ENCODE data around the gene TMEM108.

Gene TMEM108

GRCh38 chr3:133262333-133262732 is 224.1 kb downstream of the TMEM108 start:
- TF ChIP-seq CTCF (IDR thresholded peaks at IDR 0.05; ENCODE audit: extremely low read depth, insufficient read depth, missing control alignments), result no peak
- no peak for DNase-seq (ENCODE audit: low spot score)
- in situ Hi-C loops (cut with MboI; ENCODE audit: low pct_unique_long_range_greater_than_20kb, low sequenced_read_pairs, unreplicated experiment), result no loop called here

GRCh38 chr3:133264920-133265319 is 226.7 kb downstream of the TMEM108 start:
- no peak for DNase-seq (ENCODE audit: low spot score)
- no peak for TF ChIP-seq CTCF (IDR thresholded peaks at IDR 0.05; ENCODE audit: extremely low read depth, insufficient read depth, missing control alignments)
- in situ Hi-C loops (cut with MboI; ENCODE audit: low pct_unique_long_range_greater_than_20kb, low sequenced_read_pairs, unreplicated experiment), result no loop called here

GRCh38 chr3:133268726-133269134 is 230.5 kb downstream of the TMEM108 start:
- DNase-seq (ENCODE audit: low spot score), result no peak
- TF ChIP-seq CTCF (IDR thresholded peaks at IDR 0.05; ENCODE audit: extremely low read depth, insufficient read depth, missing control alignments), result no peak
- in situ Hi-C loops (cut with MboI; ENCODE audit: low pct_unique_long_range_greater_than_20kb, low sequenced_read_pairs, unreplicated experiment), result no loop called here

- TF ChIP-seq CTCF (IDR thresholded peaks at IDR 0.05; ENCODE audit: extremely low read depth, insufficient read depth, missing control alignments), result no peak
- no peak for DNase-seq (ENCODE audit: low spot score)
- in situ Hi-C loops (cut with MboI; ENCODE audit: low pct_unique_long_range_greater_than_20kb, low sequenced_read_pairs, unreplicated experiment), result no loop called here
These were observed 231.2 kb downstream of the TMEM108 start for GRCh38 chr3:133269393-133269792.

- in situ Hi-C loops (cut with MboI; ENCODE audit: low pct_unique_long_range_greater_than_20kb, low sequenced_read_pairs, unreplicated experiment), result no loop called here
- DNase-seq (ENCODE audit: low spot score), result no peak
- TF ChIP-seq CTCF (IDR thresholded peaks at IDR 0.05; ENCODE audit: extremely low read depth, insufficient read depth, missing control alignments), result no peak
These were observed 232.4 kb downstream of the TMEM108 start for GRCh38 chr3:133270631-133271030.

GRCh38 chr3:133271042-133271441 is 232.9 kb downstream of the TMEM108 start:
- in situ Hi-C loops (cut with MboI; ENCODE audit: low pct_unique_long_range_greater_than_20kb, low sequenced_read_pairs, unreplicated experiment), result no loop called here
- TF ChIP-seq CTCF (IDR thresholded peaks at IDR 0.05; ENCODE audit: extremely low read depth, insufficient read depth, missing control alignments), result no peak
- no peak for DNase-seq (ENCODE audit: low spot score)

- in situ Hi-C loops (cut with MboI; ENCODE audit: low pct_unique_long_range_greater_than_20kb, low sequenced_read_pairs, unreplicated experiment), result no loop called here
- no peak for TF ChIP-seq CTCF (IDR thresholded peaks at IDR 0.05; ENCODE audit: extremely low read depth, insufficient read depth, missing control alignments)
- no peak for DNase-seq (ENCODE audit: low spot score)
These were observed 233.3 kb downstream of the TMEM108 start for GRCh38 chr3:133271539-133271938.

Data from GM13977 (cell line).